ENCODE measurements around the gene RABAC1. TPM values are rescaled to one million over a fixed set of nuclear protein-coding genes. Genes with fewer than 3 reads are reported as not detected.

RABAC1 gene
- total RNA-seq, 1 donor from 2014 or later, result 282 TPM

GRCh38 chr19:41920882-41921576 is 38.1 kb downstream of the RABAC1 start:
- H3K4me3 Mint-ChIP-seq (ENCODE audit: unreplicated experiment), result no peak overlapping the region
- H3K27me3 Mint-ChIP-seq (ENCODE audit: low read depth), result peaks cover 15% of the 10 kb centered on the region
- H3K27ac Mint-ChIP-seq (ENCODE audit: unreplicated experiment), result no peak overlapping the region
- peaks cover 2% of the 10 kb centered on the region for H3K36me3 Mint-ChIP-seq (ENCODE audit: low read depth)
- DNase-seq (ENCODE audit: low spot score), result no peak
- no peaks in the 10 kb centered on the region for H3K4me1 Mint-ChIP-seq (ENCODE audit: low read depth)
- H3K9me3 Mint-ChIP-seq (ENCODE audit: low read depth), result no peaks in the 10 kb centered on the region
- no peak for TF ChIP-seq CTCF (IDR thresholded peaks at IDR 0.05)

- no peaks in the 10 kb centered on the region for H3K4me1 Mint-ChIP-seq (ENCODE audit: low read depth)
- no peak for TF ChIP-seq CTCF (IDR thresholded peaks at IDR 0.05)
- H3K27me3 Mint-ChIP-seq (ENCODE audit: low read depth), result peaks cover 15% of the 10 kb centered on the region
- no peak overlapping the region for H3K4me3 Mint-ChIP-seq (ENCODE audit: unreplicated experiment)
- peaks cover 2% of the 10 kb centered on the region for H3K36me3 Mint-ChIP-seq (ENCODE audit: low read depth)
- no peaks in the 10 kb centered on the region for H3K9me3 Mint-ChIP-seq (ENCODE audit: low read depth)
- no peak for DNase-seq (ENCODE audit: low spot score)
- H3K27ac Mint-ChIP-seq (ENCODE audit: unreplicated experiment), result no peak overlapping the region
These were observed 39.0 kb downstream of the RABAC1 start for GRCh38 chr19:41919948-41920712.

- TF ChIP-seq CTCF (IDR thresholded peaks at IDR 0.05), result no peak
- no peak for DNase-seq (ENCODE audit: low spot score)
- H3K27ac Mint-ChIP-seq (ENCODE audit: unreplicated experiment), result no peak overlapping the region
These were observed 40.4 kb downstream of the RABAC1 start for GRCh38 chr19:41918653-41919244.

GRCh38 chr19:41918095-41918494 is 41.0 kb downstream of the RABAC1 start:
- H3K36me3 Mint-ChIP-seq (ENCODE audit: low read depth), result peaks cover 2% of the 10 kb centered on the region
- no peak for TF ChIP-seq CTCF (IDR thresholded peaks at IDR 0.05)
- H3K9me3 Mint-ChIP-seq (ENCODE audit: low read depth), result no peaks in the 10 kb centered on the region
- H3K27me3 Mint-ChIP-seq (ENCODE audit: low read depth), result peaks cover 21% of the 10 kb centered on the region
- H3K4me3 Mint-ChIP-seq (ENCODE audit: unreplicated experiment), result no peak overlapping the region
- no peak overlapping the region for H3K27ac Mint-ChIP-seq (ENCODE audit: unreplicated experiment)
- H3K4me1 Mint-ChIP-seq (ENCODE audit: low read depth), result no peaks in the 10 kb centered on the region
- DNase-seq (ENCODE audit: low spot score), result no peak

More at GRCh38 chr19:41918653-41919244, 40.4 kb downstream of the RABAC1 start:
- Mint-ChIP-seq H3K9me3 (ENCODE audit: low read depth) (no peaks in the 10 kb centered on the region), H3K36me3 (ENCODE audit: low read depth) (peaks cover 2% of the 10 kb centered on the region), H3K27me3 (ENCODE audit: low read depth) (peaks cover 21% of the 10 kb centered on the region), H3K4me3 (ENCODE audit: unreplicated experiment) (no peak overlapping the region), H3K4me1 (ENCODE audit: low read depth) (no peaks in the 10 kb centered on the region)

GRCh38 chr19:41917676-41918075 is 41.4 kb downstream of the RABAC1 start:
- Mint-ChIP-seq H3K9me3 (ENCODE audit: low read depth) (no peaks in the 10 kb centered on the region), H3K27ac (ENCODE audit: unreplicated experiment) (no peak overlapping the region), H3K27me3 (ENCODE audit: low read depth) (peaks cover 19% of the 10 kb centered on the region), H3K4me3 (ENCODE audit: unreplicated experiment) (no peak overlapping the region), H3K4me1 (ENCODE audit: low read depth) (peaks cover 2% of the 10 kb centered on the region), H3K36me3 (ENCODE audit: low read depth) (peaks cover 2% of the 10 kb centered on the region)
- no peak for DNase-seq (ENCODE audit: low spot score)
- TF ChIP-seq CTCF (IDR thresholded peaks at IDR 0.05), result no peak
